OCI-LY1 (cell line): Measurements from ENCODE around the gene ERVMER34-1.

Experiments
- H2AFZ ChIP-seq: fragments of 200-600 bp; sonication (generic), shearing (Covaris generic); 2 replicates; pipeline ENCODE4 v1.6.0; 2014; ENCODE audit warnings: antibody characterized with exemption, mild to moderate bottlenecking, low read length
- H3F3A ChIP-seq: fragments of 200-600 bp; sonication (generic), shearing (Covaris generic); 2 replicates; pipeline ENCODE4 v1.6.0; 2014; ENCODE audit warnings: mild to moderate bottlenecking, antibody characterized with exemption, low read length, moderate library complexity; ENCODE audit not compliant: insufficient read depth
- H3K27ac ChIP-seq: fragments of 200-600 bp; sonication (generic); 2 replicates; pipeline ENCODE4 v1.5.1; 2014; ENCODE audit warnings: low read length, mixed run types, mild to moderate bottlenecking, low read depth; ENCODE audit not compliant: poor library complexity, severe bottlenecking
- H3K27me3 ChIP-seq: fragments of 200-600 bp; sonication (generic); 2 replicates; pipeline ENCODE4 v1.6.0; 2014; ENCODE audit warnings: antibody characterized with exemption, mild to moderate bottlenecking, low read length, moderate library complexity; ENCODE audit not compliant: insufficient read depth
- H3K36me3 ChIP-seq: fragments of 200-600 bp; sonication (generic); 2 replicates; pipeline ENCODE4 v1.6.1; 2014; ENCODE audit warnings: mild to moderate bottlenecking, antibody characterized with exemption, low read length, moderate library complexity, mixed read lengths; ENCODE audit not compliant: insufficient read depth
- H3K4me1 ChIP-seq: fragments of 200-600 bp; sonication (generic); 2 replicates; pipeline ENCODE4 v1.5.1; 2014; ENCODE audit warnings: mild to moderate bottlenecking, low read length, moderate library complexity; ENCODE audit not compliant: insufficient read depth, severe bottlenecking
- H3K4me2 ChIP-seq: fragments of 200-600 bp; sonication (generic), shearing (Covaris generic); 2 replicates; pipeline ENCODE4 v1.6.1; 2014; ENCODE audit warnings: low read length
- H3K4me3 ChIP-seq: fragments of 200-600 bp; sonication (generic); 2 replicates; pipeline ENCODE4 v1.5.1; 2014; ENCODE audit warnings: low read length, low read depth, mild to moderate bottlenecking, mixed read lengths; ENCODE audit not compliant: poor library complexity, severe bottlenecking
- H3K79me2 ChIP-seq: fragments of 200-600 bp; shearing (Covaris generic); 2 replicates; pipeline ENCODE4 v1.6.1; 2016; ENCODE audit warnings: mixed run types, low read length, mixed read lengths; ENCODE audit not compliant: insufficient read depth
- H3K9ac ChIP-seq: fragments of 200-600 bp; sonication (generic), shearing (Covaris generic); 2 replicates; pipeline ENCODE4 v1.6.1; 2014; ENCODE audit warnings: mild to moderate bottlenecking, low read length, mixed read lengths
- H3K9me2 ChIP-seq: fragments of 200-600 bp; sonication (generic), shearing (Covaris generic); 2 replicates; pipeline ENCODE4 v1.6.1; 2014; ENCODE audit warnings: low read depth, mild to moderate bottlenecking, low read length, mixed read lengths
- H3K9me3 ChIP-seq: fragments of 200-600 bp; shearing (Covaris generic); 2 replicates; pipeline ENCODE4 v1.6.1; 2014; ENCODE audit warnings: low read length, mixed read lengths
- H4K20me1 ChIP-seq: fragments of 200-600 bp; sonication (generic), shearing (Covaris generic); 2 replicates; pipeline ENCODE4 v1.6.0; 2016; ENCODE audit warnings: mild to moderate bottlenecking, low read length; ENCODE audit not compliant: insufficient read depth
- CTCF ChIP-seq: fragments of 200-600 bp; sonication (generic), shearing (Covaris generic); IDR thresholded peaks from 2 replicates; pipeline ENCODE4 v1.5.1; 2017; ENCODE audit warnings: mild to moderate bottlenecking, antibody characterized with exemption, low read length, moderate library complexity, mixed read lengths
- EZH2 ChIP-seq: fragments of 200-600 bp; sonication (generic), shearing (Covaris generic); IDR thresholded peaks from 2 replicates; pipeline ENCODE4 v1.8.0; 2017; ENCODE audit warnings: borderline replicate concordance, mixed run types, mild to moderate bottlenecking, antibody characterized with exemption, low read length, moderate library complexity, mixed read lengths

The ERVMER34-1 gene

GRCh38 chr4:52728691-52729240, 22.5 kb downstream of the ERVMER34-1 start:
- Histone ChIP-seq H3K27me3 (no peaks in the 10 kb centered on the region), H2AFZ (no peak overlapping the region), H3K9ac (no peak overlapping the region), H3K4me2 (no peak overlapping the region), H3K79me2 (no peaks in the 10 kb centered on the region), H3F3A (no peaks in the 10 kb centered on the region), H3K4me3 (no peak overlapping the region), H3K4me1 (no peaks in the 10 kb centered on the region), H3K27ac (no peak overlapping the region), H3K9me2 (no peaks in the 10 kb centered on the region), H4K20me1 (no peaks in the 10 kb centered on the region), H3K9me3 (no peaks in the 10 kb centered on the region), H3K36me3 (no peaks in the 10 kb centered on the region)
- TF ChIP-seq CTCF (no peak), EZH2 (no peak)

GRCh38 chr4:52726826-52727580, 24.2 kb downstream of the ERVMER34-1 start:
- peaks cover 6% of the 10 kb centered on the region for H3K4me1 ChIP-seq
- no peaks in the 10 kb centered on the region for H4K20me1 ChIP-seq
- no peaks in the 10 kb centered on the region for H3K36me3 ChIP-seq
- no peaks in the 10 kb centered on the region for H3K9me3 ChIP-seq
- no peak overlapping the region for H3K4me2 ChIP-seq
- no peak overlapping the region for H2AFZ ChIP-seq
- H3K9me2 ChIP-seq = no peaks in the 10 kb centered on the region
- no peaks in the 10 kb centered on the region for H3F3A ChIP-seq
- H3K27ac ChIP-seq = no peak overlapping the region
- H3K27me3 ChIP-seq = no peaks in the 10 kb centered on the region
- H3K4me3 ChIP-seq = no peak overlapping the region
- H3K79me2 ChIP-seq = no peaks in the 10 kb centered on the region
- H3K9ac ChIP-seq = no peak overlapping the region
- TF ChIP-seq EZH2 = no peak
- TF ChIP-seq CTCF = no peak

- Histone ChIP-seq H2AFZ (peak overlapping the region; percentile 82), H3K9ac (peak overlapping the region; percentile 78), H3K36me3 (peaks cover 26% of the 10 kb centered on the region), H3K79me2 (no peaks in the 10 kb centered on the region), H3K9me2 (no peaks in the 10 kb centered on the region), H3K4me1 (peaks cover 13% of the 10 kb centered on the region), H3K27ac (peak overlapping the region; percentile 36), H3K9me3 (no peaks in the 10 kb centered on the region), H3K27me3 (no peaks in the 10 kb centered on the region), H3K4me2 (peak overlapping the region; percentile 92), H4K20me1 (no peaks in the 10 kb centered on the region), H3F3A (peaks cover 12% of the 10 kb centered on the region; the same call in 1 of the 2 replicates), H3K4me3 (peak overlapping the region; percentile 60)
- TF ChIP-seq EZH2 (no peak), CTCF (no peak)
Observed at GRCh38 chr4:52721968-52722815, 29.0 kb downstream of the ERVMER34-1 start.
